ENCODE data around the gene PRSS12. TPM values are rescaled to one million over a fixed set of nuclear protein-coding genes. Genes with fewer than 3 reads are reported as not detected.

Gene PRSS12
- total RNA-seq, 1 experiment from 2014 or later, result 48.7 TPM

GRCh38 chr4:118331352-118331751, 21.5 kb downstream of the PRSS12 start:
- TF ChIP-seq CTCF (IDR thresholded peaks at IDR 0.05; ENCODE audit: unreplicated experiment), result no peak
- Mint-ChIP-seq H3K4me3 (ENCODE audit: low read depth, unreplicated experiment) (no peak overlapping the region), H3K27me3 (ENCODE audit: unreplicated experiment) (no peaks in the 10 kb centered on the region), H3K27ac (ENCODE audit: unreplicated experiment) (peak overlapping the region; percentile 61), H3K4me1 (ENCODE audit: low read depth, unreplicated experiment) (peaks cover 22% of the 10 kb centered on the region), H3K9me3 (ENCODE audit: low read depth, unreplicated experiment) (no peaks in the 10 kb centered on the region), H3K36me3 (ENCODE audit: insufficient read depth, unreplicated experiment) (no peaks in the 10 kb centered on the region)
- intact Hi-C loops (cut with micrococcal nuclease; ENCODE audit: unreplicated experiment), result no loop called here
- no peak for DNase-seq
- CTCF ChIA-PET, result no interaction called here
- no TSS peak for BruUV-seq (replicated peaks)

DNA sequence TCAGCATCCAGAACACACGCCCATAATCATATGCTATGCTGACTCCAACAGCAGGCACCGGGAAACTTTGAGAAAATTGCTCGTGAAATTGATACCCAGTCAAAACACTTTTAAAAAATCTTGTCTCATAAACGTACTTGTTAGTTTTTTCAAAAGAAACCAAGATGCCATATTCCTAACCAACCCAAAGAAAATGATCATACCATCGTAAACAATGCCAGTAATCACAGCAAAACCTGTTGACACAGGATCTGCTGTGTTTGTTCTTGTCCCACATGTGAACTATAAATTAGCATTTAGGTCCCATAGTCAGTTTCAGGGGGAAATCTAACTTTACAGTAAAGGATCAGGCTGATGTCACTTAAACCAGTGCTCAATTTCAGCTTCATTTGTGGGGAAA, 23.0 kb downstream of the PRSS12 start:
- no TSS peak for BruUV-seq (replicated peaks)
- intact Hi-C loops (cut with micrococcal nuclease; ENCODE audit: unreplicated experiment), result no loop called here

GRCh38 chr4:118327554-118328241, 25.1 kb downstream of the PRSS12 start:
- Mint-ChIP-seq H3K36me3 (ENCODE audit: insufficient read depth, unreplicated experiment) (no peaks in the 10 kb centered on the region), H3K27me3 (ENCODE audit: unreplicated experiment) (no peaks in the 10 kb centered on the region), H3K4me1 (ENCODE audit: low read depth, unreplicated experiment) (peaks cover 24% of the 10 kb centered on the region), H3K4me3 (ENCODE audit: low read depth, unreplicated experiment) (no peak overlapping the region), H3K27ac (ENCODE audit: unreplicated experiment) (no peak overlapping the region), H3K9me3 (ENCODE audit: low read depth, unreplicated experiment) (no peaks in the 10 kb centered on the region)
- intact Hi-C loops (cut with micrococcal nuclease; ENCODE audit: unreplicated experiment), result no loop called here
- no peak for DNase-seq
- no TSS peak for BruUV-seq (replicated peaks)
- TF ChIP-seq CTCF (IDR thresholded peaks at IDR 0.05; ENCODE audit: unreplicated experiment), result no peak
- CTCF ChIA-PET, result no interaction called here

More for the DNA sequence above, 23.0 kb downstream of the PRSS12 start:
- H3K4me3 Mint-ChIP-seq (ENCODE audit: low read depth, unreplicated experiment), result no peak overlapping the region
- no peak for TF ChIP-seq CTCF (IDR thresholded peaks at IDR 0.05; ENCODE audit: unreplicated experiment)
- H3K27me3 Mint-ChIP-seq (ENCODE audit: unreplicated experiment), result no peaks in the 10 kb centered on the region
- H3K4me1 Mint-ChIP-seq (ENCODE audit: low read depth, unreplicated experiment), result peaks cover 28% of the 10 kb centered on the region
- H3K9me3 Mint-ChIP-seq (ENCODE audit: low read depth, unreplicated experiment), result no peaks in the 10 kb centered on the region
- H3K36me3 Mint-ChIP-seq (ENCODE audit: insufficient read depth, unreplicated experiment), result no peaks in the 10 kb centered on the region
- CTCF ChIA-PET, result no interaction called here
- no peak for DNase-seq
- peak overlapping the region; percentile 71 for H3K27ac Mint-ChIP-seq (ENCODE audit: unreplicated experiment)

- no peaks in the 10 kb centered on the region for H3K27me3 Mint-ChIP-seq (ENCODE audit: unreplicated experiment)
- no peak overlapping the region for H3K4me3 Mint-ChIP-seq (ENCODE audit: low read depth, unreplicated experiment)
- no peaks in the 10 kb centered on the region for H3K9me3 Mint-ChIP-seq (ENCODE audit: low read depth, unreplicated experiment)
- TF ChIP-seq CTCF (IDR thresholded peaks at IDR 0.05; ENCODE audit: unreplicated experiment), result no peak
- DNase-seq, result no peak
- CTCF ChIA-PET, result no interaction called here
- intact Hi-C loops (cut with micrococcal nuclease; ENCODE audit: unreplicated experiment), result no loop called here
- no peaks in the 10 kb centered on the region for H3K36me3 Mint-ChIP-seq (ENCODE audit: insufficient read depth, unreplicated experiment)
- H3K4me1 Mint-ChIP-seq (ENCODE audit: low read depth, unreplicated experiment), result peaks cover 20% of the 10 kb centered on the region
- no TSS peak for BruUV-seq (replicated peaks)
- no peak overlapping the region for H3K27ac Mint-ChIP-seq (ENCODE audit: unreplicated experiment)
These were observed 26.2 kb downstream of the PRSS12 start for GRCh38 chr4:118326585-118326984.
